ENCODE results near the gene MRAP. TPM values are rescaled to one million over a fixed set of nuclear protein-coding genes. Genes with fewer than 3 reads are reported as not detected.

Gene MRAP
- total RNA-seq, 1 experiment from 2014 or later = not detected

DNA sequence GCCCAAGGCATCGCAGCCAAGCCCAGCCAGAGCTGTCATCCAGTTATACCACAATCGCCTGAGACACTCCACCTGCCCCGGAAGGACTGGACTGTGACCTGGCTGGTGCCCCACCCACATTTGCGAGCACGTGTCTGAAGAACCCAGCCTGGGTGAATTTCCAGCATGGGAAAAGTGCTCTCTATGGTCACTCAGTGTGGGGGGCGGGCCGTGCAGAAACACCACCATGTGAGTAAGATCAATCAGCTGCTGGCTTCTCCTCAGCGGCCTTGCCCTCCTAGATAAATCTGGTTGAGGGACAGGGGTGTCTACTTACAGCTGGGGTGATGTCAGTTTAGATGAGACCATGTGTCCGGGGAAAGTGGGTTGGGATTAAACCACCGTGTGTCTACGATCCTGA lies 49.3 kb downstream of the MRAP start:
- Histone ChIP-seq H3K9me3 (ENCODE audit: low read depth, low read length, poor library complexity, severe bottlenecking) (no peaks in the 10 kb centered on the region), H3K36me3 (ENCODE audit: insufficient read depth, low read length, poor library complexity, severe bottlenecking) (peaks cover 96% of the 10 kb centered on the region), H3K27ac (ENCODE audit: low read depth, low read length, poor library complexity, severe bottlenecking) (no peak overlapping the region), H3K27me3 (replicated peaks; ENCODE audit: insufficient read depth, low read depth, low read length, poor library complexity) (no peaks in the 10 kb centered on the region), H3K4me1 (ENCODE audit: insufficient read depth, low read length, poor library complexity, severe bottlenecking) (no peaks in the 10 kb centered on the region), H3K4me3 (ENCODE audit: low read depth, low read length, poor library complexity, severe bottlenecking) (no peak overlapping the region)
- CTCF ChIA-PET = no interaction called here
- DNase-seq (ENCODE audit: low spot score) = no peak
- no TSS peak for BruUV-seq (replicated peaks)
- TF ChIP-seq, protein P1, sequence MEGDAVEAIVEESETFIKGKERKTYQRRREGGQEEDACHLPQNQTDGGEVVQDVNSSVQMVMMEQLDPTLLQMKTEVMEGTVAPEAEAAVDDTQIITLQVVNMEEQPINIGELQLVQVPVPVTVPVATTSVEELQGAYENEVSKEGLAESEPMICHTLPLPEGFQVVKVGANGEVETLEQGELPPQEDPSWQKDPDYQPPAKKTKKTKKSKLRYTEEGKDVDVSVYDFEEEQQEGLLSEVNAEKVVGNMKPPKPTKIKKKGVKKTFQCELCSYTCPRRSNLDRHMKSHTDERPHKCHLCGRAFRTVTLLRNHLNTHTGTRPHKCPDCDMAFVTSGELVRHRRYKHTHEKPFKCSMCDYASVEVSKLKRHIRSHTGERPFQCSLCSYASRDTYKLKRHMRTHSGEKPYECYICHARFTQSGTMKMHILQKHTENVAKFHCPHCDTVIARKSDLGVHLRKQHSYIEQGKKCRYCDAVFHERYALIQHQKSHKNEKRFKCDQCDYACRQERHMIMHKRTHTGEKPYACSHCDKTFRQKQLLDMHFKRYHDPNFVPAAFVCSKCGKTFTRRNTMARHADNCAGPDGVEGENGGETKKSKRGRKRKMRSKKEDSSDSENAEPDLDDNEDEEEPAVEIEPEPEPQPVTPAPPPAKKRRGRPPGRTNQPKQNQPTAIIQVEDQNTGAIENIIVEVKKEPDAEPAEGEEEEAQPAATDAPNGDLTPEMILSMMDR (conservative IDR thresholded peaks at IDR 0.05; ENCODE audit: low read depth, low read length) = no peak
- no peak for TF ChIP-seq EZH2 (IDR thresholded peaks at IDR 0.05; ENCODE audit: borderline replicate concordance, low read depth, low read length, poor library complexity, severe bottlenecking)
- POLR2A ChIA-PET (ENCODE audit: low non-redundant PET) = no interaction called here
- intact Hi-C loops (cut with micrococcal nuclease; ENCODE audit: unreplicated experiment) = no loop called here

DNA sequence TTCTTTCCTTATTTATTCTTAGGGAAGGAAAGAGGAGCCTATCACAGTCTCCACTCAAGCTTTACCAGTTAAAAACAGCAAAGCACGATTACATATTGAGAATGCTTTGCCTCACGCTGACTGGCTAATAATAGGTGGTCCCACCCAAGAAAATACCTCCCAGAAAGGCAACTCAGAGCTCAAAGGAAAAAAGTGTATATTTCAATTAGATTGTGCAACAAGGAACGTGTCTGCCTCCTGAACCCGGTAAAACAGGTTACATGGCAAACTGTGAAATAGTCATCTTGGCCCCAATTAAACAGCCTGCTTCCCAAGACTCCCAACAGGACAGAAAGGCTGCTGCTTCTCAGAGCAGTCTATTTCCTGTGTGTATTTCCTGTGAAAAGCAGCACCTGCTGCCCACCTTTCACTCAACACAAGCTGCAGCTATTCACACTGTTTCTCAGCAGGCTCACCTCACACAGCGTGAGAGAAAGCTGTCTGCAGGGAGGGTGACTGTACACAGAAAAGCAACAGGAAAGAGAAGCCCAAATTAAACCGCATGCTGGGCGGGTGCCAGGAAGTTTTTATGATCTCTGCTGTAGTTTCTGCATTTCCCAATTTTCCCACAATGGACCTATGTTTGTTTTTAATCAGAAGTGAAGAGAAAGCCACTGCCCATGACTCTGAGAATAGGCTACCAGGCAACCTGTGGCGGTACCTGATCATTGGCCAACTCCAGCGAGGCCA lies 50.1 kb downstream of the MRAP start:
- Histone ChIP-seq H3K27me3 (replicated peaks; ENCODE audit: insufficient read depth, low read depth, low read length, poor library complexity) (no peaks in the 10 kb centered on the region), H3K4me1 (ENCODE audit: insufficient read depth, low read length, poor library complexity, severe bottlenecking) (no peaks in the 10 kb centered on the region), H3K27ac (ENCODE audit: low read depth, low read length, poor library complexity, severe bottlenecking) (no peak overlapping the region), H3K4me3 (ENCODE audit: low read depth, low read length, poor library complexity, severe bottlenecking) (no peak overlapping the region), H3K36me3 (ENCODE audit: insufficient read depth, low read length, poor library complexity, severe bottlenecking) (peaks cover 95% of the 10 kb centered on the region), H3K9me3 (ENCODE audit: low read depth, low read length, poor library complexity, severe bottlenecking) (no peaks in the 10 kb centered on the region)
- CTCF ChIA-PET = no interaction called here
- POLR2A ChIA-PET (ENCODE audit: low non-redundant PET) = no interaction called here
- BruUV-seq (replicated peaks) = no TSS peak
- TF ChIP-seq EZH2 (IDR thresholded peaks at IDR 0.05; ENCODE audit: borderline replicate concordance, low read depth, low read length, poor library complexity, severe bottlenecking) = no peak
- TF ChIP-seq, protein P1 (conservative IDR thresholded peaks at IDR 0.05; ENCODE audit: low read depth, low read length) = no peak
- no peak for DNase-seq (ENCODE audit: low spot score)
- intact Hi-C loops (cut with micrococcal nuclease; ENCODE audit: unreplicated experiment) = no loop called here

DNA sequence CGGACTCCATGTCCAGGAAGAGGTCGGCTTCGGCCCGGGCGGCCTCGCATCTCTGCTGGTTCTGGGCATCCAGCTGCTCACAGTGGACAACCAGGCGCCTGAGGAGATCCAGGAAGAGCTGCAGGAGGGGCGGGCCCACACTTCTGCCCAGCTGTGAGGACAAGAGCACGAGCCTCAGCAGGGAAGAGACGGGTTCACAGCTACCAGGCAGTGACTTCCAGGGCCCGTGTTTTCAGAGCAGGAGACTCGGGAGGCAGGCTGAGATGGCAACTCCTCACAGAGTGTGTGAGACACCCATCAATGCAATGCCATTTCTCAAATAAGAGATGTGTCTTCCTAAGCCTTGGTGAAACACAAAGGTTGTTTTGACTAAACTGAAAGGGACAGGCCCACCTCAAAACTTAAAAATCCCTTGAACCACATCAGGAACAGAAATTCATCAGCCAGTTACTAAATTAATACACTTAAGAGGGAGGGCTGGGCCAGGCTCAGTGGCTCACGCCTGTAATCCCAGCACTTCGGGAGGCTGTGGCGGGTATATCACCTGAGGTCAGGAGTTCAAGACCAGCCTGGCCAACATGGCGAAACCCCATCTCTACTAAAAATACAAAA lies 50.8 kb downstream of the MRAP start:
- Histone ChIP-seq H3K9me3 (ENCODE audit: low read depth, low read length, poor library complexity, severe bottlenecking) (no peaks in the 10 kb centered on the region), H3K27me3 (replicated peaks; ENCODE audit: insufficient read depth, low read depth, low read length, poor library complexity) (no peaks in the 10 kb centered on the region), H3K4me1 (ENCODE audit: insufficient read depth, low read length, poor library complexity, severe bottlenecking) (no peaks in the 10 kb centered on the region), H3K27ac (ENCODE audit: low read depth, low read length, poor library complexity, severe bottlenecking) (no peak overlapping the region), H3K4me3 (ENCODE audit: low read depth, low read length, poor library complexity, severe bottlenecking) (no peak overlapping the region), H3K36me3 (ENCODE audit: insufficient read depth, low read length, poor library complexity, severe bottlenecking) (peaks cover 95% of the 10 kb centered on the region)
- DNase-seq (ENCODE audit: low spot score) = no peak
- ChIA-PET POLR2A (ENCODE audit: low non-redundant PET) (no interaction called here), CTCF (no interaction called here)
- no peak for TF ChIP-seq EZH2 (IDR thresholded peaks at IDR 0.05; ENCODE audit: borderline replicate concordance, low read depth, low read length, poor library complexity, severe bottlenecking)
- TF ChIP-seq, protein P1 (conservative IDR thresholded peaks at IDR 0.05; ENCODE audit: low read depth, low read length) = no peak
- intact Hi-C loops (cut with micrococcal nuclease; ENCODE audit: unreplicated experiment) = no loop called here
- no TSS peak for BruUV-seq (replicated peaks)

Data from A673 (cell line).